VCaP (cell line): ENCODE data around the gene AHI1.

Experiments
- H3K27ac ChIP-seq: fragments of 450-650 bp; 2 replicates; pipeline ENCODE4 v1.5.1; 2017
- CTCF ChIP-seq: fragments of 450-650 bp; conservative IDR thresholded peaks from 2 replicates; pipeline ENCODE4 v1.5.1; 2017; ENCODE audit warnings: mild to moderate bottlenecking, moderate library complexity

Gene AHI1

GRCh38 chr6:135393289-135393688 lies 104.3 kb downstream of the AHI1 start:
- TF ChIP-seq CTCF = no peak
- H3K27ac ChIP-seq = no peak overlapping the region

- no peak overlapping the region for H3K27ac ChIP-seq
- TF ChIP-seq CTCF = no peak
Observed at GRCh38 chr6:135390458-135390857, 107.1 kb downstream of the AHI1 start.

GRCh38 chr6:135385299-135385698 lies 112.2 kb downstream of the AHI1 start:
- TF ChIP-seq CTCF = no peak

GRCh38 chr6:135383766-135384165 lies 113.8 kb downstream of the AHI1 start:
- TF ChIP-seq CTCF = no peak
- H3K27ac ChIP-seq = no peak overlapping the region

More at GRCh38 chr6:135385299-135385698, 112.2 kb downstream of the AHI1 start:
- H3K27ac ChIP-seq = no peak overlapping the region

- no peak for TF ChIP-seq CTCF
- no peak overlapping the region for H3K27ac ChIP-seq
Observed at GRCh38 chr6:135383301-135383700, 114.2 kb downstream of the AHI1 start.

GRCh38 chr6:135382182-135382628 lies 115.3 kb downstream of the AHI1 start:
- no peak for TF ChIP-seq CTCF
- no peak overlapping the region for H3K27ac ChIP-seq

GRCh38 chr6:135380793-135381192 lies 116.7 kb downstream of the AHI1 start:
- TF ChIP-seq CTCF = no peak

More at GRCh38 chr6:135380793-135381192, 116.7 kb downstream of the AHI1 start:
- H3K27ac ChIP-seq = no peak overlapping the region
